Measurements from ENCODE around the gene TMEM187.
"Not testable (repeated sequence)": the region's sequence is repeated elsewhere in the genome, so short reads cannot be mapped to it uniquely, and the experiment has no call there.

TMEM187 gene

DNA sequence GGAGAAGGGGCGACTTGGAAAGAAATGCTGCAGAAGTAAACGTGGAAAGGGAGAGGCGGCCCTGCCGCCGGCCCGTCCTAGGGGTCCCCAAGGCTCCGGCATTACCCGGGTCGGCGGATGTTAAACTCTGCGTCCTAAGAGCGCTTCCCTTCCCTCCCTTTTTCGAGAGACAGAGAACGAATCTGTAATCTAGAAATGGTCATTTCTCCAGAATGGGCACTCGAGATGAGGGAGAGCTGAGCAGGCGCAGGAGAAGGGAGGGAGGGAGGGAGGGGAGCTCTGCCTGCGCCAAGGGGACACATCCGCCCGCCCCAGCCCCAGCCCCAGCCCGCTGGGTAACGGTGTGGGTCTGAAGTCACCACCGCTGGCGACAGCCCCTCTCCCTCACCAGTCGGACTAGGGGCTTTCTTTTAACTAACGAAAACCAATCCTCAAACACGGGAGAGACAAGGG is 2.6 kb upstream of the TMEM187 start:
- DNase-seq, result peak in 42 of 58 donors; percentile 12 to 81 (median 55)

DNA sequence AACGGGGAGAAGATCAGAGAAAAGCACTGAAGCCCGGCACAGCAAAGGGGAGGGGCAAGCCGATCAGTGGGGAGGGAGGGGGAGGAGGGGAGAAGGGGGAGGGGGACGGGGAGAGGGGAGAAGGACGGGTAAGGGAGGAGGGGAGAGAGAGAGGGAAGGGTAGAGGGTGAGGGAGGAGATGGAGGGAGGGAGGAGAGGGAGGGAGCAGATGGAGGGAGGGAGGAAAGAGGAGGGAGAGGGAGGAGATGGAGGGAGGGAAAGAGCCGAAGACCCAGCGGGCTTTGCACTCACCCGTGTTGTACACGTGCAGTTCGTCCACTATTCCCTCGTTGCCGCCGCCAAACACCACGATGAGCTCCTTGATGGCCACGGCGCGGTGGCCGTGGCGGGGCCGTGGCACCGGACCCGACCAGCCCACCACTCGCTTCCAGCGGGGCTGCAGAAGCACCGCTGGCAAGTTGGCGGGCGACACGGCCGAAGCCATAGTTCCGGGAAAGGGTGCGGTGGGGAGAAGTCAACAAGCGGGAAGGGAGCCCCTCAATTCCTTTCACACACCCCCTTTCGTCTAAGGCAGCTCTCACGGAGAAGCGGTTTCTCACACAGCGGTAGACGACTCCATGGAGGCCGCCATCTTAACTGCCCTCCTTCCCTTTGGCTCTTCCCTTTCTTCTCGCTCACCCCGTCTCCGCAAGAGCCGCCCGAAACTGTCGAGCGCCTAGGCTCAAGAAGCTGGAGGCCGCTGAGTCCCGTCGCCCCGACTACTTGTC is 2.0 kb upstream of the TMEM187 start:
- peak in 42 of 58 donors; percentile 1 to 88 (median 62) for DNase-seq

DNA sequence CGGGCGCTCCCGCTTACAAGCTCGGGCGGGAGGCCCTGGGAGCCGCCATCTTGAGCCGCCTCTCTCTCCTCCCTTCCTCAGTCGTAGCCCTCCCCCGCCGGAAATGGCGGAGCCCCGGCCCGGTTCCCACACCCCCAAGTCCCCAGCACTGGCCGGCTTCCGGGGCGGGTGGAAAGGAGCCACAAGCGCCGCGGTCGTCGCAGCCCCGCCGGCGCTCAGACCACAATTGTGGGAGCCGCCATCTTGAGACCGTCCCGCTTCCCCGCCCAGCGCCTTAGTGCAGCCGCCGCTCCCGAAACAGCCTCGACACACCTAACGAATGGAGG is 1.5 kb upstream of the TMEM187 start:
- peak; percentile 18 to 92 (median 78) for DNase-seq

DNA sequence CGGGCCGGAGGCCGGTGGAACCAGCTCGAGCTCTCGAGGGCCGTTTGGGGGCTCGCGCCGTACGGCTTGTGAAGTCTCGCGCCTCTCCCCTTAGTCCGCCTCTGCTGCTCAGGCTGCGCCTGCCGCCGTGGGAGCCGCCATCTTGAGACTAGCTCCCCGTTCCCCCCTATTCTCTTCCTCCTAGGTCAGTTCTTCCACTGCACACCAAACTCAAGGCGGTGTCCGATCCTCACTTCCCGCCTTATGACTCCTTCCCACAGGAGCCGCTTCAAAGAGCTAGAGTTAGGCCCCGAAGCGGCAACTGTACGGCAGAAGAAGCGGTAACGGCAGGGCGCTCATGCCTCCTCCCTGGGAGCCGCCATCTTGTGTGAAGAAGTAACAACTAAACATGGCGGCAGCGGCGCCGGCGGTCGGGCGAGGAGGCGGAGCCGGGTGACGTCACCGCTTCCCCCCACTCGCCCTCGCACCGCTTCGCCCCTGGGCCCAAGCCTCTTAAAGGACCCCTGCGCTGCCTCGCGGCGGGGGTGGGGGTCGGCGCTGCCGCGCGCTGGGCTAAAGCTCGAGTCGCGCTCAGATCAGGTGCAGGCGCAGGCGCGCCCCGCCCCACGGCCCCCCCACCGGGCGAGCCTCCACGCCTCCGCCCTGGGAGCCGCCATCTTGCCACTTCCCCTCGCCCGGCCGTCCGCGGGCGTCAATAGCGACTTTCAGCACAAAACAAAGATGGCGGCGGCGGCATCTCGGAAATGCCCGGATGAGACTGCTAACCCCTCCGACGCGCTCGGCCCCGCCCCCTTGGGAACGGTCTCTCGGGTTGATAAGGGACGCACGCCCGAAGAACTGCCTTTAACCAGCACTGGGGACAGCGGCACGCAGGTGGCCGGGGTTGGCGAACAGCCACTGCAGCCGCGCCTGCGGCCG is 845 bp upstream of the TMEM187 start, which contains the start of gene HCFC1:
Gene HCFC1 (minus strand): TSS at position 369 of the 918 bp plus-strand sequence. CDS start 978 bp downstream, outside the sequence.
- peak; percentile 31 to 96 (median 87) for DNase-seq

DNA sequence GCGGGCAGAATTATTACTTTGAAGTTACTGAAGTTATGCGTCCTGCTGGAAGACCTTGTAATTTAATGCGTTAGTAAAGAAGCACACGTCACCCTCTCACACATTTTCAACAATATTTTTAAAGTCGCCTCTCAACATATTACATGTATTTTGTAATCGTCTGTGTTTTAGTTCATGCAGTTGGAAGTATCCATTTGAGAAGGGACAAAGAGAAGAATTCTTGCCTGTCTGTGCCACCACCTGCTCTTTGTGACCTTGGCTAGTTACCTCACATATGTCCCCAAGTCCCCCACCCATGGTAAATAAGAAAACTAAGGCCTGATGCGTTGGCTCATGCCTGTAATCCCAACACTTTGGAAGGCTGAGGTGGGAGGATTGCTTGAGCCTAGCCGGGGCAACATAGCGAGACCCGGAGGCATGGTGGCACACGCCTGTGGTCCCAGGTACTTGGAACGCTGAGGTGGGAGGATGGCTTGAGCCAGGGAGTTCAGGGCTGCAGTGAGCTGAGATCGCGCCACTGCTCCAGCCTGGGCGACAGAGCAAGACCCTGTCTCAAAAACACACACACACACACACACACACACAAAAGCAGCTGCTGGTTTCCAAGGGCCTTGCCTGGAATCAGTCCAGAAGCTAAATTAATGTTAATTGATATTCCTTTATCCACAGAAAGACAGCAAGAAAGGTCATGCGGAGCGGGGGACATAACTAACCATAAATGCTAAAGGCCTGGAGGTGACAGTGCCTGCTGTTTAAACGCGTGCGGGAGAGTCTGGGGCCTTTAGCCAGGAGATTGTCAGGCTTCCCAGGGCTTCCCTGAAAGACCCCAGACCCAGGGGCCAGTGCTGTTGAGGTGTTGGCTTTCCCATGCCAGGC is 811 bp downstream of the TMEM187 start:
- no peak for DNase-seq

DNA sequence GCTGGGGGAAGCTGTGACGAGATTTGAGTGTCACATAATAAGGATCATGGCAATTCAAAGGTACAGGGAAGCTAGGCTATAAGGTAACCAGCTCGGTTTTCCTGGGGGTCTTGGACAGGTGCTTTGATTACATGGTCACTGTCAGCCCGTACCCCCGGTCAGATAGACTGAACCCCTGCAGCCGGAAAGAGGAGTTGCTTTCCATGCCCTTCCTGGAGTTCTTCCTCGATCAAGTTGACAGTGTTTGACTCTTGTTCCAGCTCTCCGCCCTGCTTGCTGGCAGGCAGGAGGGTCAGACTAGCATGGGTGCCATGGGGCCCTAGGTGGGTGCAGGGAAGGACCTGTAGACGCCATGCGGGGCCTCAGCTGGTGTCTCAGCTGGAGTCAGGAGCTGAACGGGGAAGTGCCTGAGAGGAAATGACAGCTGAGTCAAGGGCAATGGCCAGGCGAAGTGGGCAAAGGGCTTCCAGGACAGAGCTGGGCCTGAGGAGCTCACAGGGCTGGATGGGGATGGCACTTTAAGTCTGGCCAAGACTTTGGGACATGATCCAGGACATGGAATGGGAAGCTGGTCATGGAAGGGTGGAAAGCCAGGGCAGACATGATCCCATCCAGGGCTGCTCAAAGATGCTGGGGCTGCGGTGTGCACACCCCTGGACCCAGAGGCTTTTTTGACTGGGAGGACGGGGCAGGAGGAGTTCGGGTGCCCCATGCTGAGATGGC is 1.6 kb downstream of the TMEM187 start:
- DNase-seq, result no peak

DNA sequence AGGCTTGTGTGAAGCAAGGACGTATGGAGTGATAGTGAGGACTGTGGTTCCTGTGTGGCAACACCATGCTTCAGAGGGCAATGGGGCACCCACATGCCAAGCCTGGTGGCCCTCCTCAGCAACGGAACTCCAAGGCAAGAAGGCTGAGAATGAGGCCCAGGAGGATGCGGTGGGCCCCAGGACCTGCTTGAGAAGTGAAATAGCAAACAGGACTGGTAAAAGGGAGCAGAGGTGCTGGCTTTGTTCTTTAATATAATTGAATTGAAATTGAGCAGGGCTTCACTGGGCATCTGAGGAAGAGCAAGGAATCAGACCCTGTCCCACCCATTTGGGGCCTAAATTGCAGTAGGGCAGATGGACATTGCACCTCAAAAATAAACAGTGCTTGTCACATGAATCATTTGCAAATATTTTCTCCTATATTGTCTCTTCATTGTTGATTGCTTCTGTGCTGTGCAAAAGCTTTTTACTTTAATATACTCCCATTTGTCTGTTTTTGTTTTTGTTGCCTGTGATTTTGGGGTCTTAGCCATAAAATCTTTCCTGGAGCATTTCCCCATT is 2.3 kb downstream of the TMEM187 start:
- no peak for DNase-seq

DNA sequence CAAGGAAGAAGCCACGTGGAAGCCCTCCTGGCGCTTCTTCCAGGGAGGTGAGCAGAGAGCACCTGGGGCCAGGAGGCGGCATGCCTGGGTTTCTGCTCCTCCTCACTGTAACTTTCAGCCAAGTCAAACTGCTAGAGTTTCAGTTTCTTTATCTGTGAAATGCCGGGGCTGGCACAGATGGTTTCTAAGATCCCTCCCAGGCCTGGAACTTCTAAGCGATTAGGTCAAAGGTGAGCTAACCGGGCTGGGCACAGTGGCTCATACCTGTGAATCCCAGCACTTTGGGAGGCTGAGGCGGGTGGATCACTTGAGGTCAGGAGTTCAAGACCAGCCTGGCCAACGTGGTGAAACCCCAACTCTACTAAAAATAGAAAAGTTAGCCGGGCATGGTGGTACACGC is 7.8 kb downstream of the TMEM187 start:
- not testable (repeated sequence) for DNase-seq

DNA sequence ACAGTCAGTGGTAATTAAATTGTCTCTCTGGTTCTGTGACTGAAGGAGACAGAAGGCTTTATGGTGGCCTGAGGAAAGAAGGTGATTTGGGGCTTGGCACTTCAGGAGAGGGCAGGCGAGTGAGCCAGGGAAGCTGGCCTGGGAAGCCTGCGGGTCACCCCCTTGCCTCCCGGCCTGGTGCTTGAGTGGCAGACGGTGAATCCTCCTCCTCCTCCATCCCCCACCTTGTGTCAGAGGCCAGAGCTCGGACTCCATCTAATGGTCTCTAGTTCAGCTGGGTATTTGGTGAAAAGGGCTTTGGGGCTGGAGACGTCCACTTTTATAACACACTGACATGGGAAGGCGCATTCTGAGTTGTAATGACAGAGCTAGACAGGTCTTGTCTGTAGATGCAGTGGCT is 8.7 kb downstream of the TMEM187 start:
- DNase-seq, result no peak

DNA sequence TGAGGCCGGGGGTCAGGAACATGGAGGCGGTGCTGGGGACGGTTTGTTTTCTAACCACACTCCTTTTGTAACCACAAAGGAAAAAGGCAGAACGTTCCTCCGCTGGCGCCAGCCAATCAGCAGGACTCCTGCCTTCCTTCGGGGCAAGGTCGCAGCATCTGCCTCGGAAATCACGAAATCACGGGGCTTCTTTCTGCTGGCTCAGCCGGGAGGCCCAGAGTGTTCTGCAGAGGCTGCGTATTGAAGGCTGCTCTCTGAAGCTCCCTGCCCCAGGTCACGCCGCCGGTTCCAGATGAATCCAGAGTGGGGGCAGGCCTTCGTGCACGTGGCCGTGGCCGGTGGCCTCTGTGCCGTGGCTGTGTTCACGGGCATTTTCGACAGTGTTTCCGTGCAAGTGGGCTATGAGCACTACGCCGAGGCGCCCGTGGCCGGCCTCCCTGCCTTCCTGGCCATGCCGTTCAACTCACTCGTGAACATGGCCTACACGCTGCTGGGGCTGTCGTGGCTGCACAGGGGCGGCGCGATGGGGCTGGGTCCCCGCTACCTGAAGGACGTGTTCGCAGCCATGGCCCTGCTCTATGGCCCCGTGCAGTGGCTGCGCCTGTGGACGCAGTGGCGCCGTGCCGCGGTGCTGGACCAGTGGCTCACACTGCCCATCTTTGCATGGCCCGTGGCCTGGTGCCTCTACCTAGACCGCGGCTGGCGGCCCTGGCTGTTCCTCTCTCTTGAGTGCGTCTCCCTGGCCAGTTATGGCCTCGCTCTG is 9.4 kb downstream of the TMEM187 start:
- DNase-seq, result peak in 3 of 58 donors; percentile 5 to 23 (median 5)

DNA sequence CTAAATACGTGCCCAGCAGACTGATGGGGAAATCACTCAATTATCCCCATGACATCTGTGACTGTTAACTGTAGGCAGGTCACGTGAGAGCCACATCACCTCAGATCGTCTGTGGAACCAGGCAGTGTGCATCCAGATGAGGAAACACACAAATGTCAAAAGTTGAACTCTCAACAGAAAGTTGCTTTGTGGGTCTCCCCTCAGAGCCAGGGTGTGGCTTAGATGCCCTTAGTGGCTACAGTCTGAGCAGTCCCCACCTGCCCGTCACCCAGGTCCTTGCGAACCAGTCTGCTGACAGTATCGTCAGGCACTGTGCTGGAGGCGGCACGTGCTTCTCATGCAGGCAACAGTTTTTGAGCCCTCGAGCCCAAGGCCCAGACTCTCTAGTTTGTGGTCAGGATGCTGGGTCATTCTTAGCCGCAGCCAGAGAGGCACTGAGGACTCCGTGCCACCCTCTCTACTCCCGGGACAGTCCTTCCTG is 10.8 kb downstream of the TMEM187 start:
- no peak for DNase-seq

DNA sequence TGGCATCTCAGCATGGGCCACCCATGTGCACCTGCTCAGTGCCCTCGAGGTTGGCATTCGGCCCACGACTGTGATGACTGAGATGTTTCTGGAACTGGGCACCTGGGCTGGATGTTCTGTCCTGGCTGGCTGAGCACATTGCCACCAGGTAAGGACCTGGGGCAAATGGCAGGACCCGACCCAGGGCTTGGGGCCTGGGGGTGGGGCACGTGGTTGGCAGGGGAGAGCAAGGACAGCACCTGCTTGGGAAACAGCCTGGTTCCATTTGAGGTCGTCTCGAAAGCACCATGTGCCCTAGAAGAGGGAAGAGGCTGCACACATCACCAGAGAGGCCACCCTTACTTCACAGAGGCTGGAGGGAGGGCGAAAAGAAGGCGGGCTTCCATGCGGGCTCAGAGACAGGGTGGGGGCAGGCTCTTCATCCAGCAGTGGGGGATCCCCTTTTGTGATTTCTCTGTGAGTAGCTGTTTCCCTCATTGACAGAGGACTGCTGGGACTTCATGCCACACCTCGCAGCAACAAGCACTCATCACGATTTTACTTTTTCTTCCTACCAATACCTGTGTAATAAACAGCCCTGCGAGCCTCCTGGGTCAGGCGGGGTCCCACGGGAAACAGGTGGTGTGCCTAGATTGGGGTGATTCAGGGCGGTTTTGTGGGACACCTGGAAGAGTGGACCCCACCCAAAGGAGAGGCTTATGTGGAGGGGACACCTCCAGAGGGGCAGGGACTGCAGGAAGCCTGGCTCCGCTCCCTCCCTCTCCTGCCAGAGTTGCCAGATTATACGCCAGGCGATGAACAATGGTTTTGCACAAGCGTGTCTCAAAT is 12.0 kb downstream of the TMEM187 start:
- no peak for DNase-seq

DNA sequence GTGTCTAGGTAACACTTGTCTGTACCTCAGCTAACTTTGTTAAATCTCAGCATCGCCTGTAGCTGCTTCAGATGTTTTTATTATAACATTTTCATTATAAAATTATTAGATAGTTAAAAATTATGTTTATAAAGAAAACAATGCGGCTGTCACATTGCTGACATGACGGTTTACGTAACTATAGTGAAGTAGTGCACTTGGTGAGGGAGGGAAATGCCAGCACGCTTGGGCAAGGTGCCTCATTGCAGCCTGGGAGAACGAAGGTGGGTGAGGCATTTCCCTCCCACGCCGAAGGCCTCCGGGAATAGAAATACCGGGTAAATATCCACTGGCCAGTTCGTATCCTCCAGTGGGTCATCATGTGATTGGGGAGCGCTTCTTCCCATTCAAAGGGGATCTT is 15.9 kb downstream of the TMEM187 start:
- no peak for DNase-seq

DNA sequence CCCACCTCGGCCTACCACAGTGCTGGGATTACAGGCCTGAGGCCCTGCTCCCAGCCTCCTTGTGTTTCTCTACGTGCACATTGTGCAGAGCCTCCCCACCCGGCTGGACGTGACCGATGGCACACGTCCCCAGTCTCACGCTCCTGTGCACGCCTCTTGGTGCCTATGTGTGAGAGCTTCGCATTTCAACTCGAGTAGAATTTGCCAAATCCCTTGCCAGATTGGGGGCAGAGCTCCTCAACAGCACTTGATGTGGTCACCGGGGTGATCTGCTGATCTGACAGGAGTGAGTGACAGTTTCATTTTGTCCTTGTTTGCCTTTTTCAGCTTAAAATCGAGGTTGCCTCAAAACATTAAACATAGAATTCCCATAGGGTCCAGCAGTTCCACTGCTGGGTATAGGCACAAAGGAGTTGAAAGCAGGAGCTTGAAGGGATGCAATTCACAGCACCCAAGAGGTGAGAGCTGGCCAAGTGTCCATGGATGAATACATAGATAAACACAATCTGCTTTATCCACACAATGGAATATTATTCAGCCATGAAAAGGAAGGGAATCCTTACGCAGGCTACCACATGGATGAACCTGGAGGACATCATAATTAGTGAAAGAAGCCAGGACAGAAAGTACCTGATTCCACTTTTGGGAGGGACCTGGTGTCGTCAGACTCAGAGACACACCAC is 17.6 kb downstream of the TMEM187 start:
- DNase-seq, result no peak

DNA sequence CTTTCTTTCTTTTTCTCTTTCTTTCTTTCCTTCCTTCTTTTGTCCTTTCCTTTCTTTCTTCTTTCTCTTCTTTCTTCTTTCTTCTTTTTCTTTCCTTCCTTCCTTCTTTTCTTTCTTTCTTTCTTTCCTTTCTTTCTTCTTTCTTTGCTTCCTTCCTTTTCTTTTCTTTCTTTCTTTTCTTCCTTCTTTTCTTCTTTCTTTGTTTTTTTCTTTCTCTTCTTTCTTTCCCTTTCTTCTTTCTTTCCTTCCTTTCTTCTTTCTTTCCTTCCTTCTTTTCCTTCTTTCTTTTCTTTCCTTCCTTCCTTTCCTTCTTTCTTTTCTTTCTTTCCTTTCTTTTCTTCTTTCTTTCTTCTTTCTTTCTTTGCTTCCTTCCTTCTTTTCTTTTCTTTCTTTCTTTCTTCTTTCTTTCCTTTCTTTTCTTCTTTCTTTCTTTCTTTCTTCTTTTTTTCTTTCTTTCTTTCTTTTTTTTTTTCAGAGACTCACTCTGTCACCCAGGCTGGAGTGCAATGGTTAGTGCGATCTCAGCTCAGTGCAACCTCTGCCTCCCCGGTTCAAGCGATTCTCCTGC is 18.5 kb downstream of the TMEM187 start:
- DNase-seq, result no peak

DNA sequence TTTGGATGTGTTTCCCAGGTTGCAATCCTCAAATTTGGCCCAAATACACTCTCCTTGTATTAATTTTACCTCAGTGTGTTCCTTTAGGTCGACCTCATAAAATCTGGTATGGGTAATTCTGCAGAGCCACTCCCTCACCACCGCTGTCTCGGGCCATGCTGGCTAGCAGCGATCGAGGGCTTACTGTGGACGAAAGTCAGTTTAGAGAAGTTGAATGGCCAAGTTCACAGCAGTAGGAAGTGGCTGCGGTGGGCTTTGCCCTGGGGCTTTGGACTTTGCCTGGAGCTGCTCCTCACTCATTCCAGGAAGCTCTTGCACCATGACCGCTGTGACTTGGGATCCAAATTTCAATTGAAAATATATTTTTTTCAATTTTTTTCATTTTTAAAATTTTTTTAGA is 19.6 kb downstream of the TMEM187 start:
- no peak for DNase-seq

DNA sequence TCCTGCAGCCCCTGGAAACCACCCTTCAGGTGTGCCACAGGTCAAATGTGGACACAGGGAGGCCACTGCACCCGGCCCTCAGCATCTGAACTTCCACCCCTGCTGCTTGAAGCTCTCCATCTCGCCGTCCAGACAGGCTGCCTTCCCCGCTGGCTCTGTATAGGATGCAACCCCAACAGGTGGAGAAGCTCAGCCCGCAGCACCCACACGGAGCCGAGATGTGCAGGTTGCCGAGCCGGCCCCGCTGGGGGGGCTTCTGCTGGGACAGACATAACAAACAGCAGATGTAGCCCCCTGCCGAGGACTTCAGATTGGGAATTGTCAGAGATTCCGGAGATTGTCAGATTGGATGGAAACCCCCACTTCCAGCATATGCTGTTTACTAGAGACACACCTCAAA is 20.5 kb downstream of the TMEM187 start:
- DNase-seq, result no peak

Data from anterior cingulate cortex (tissue), 58 donors.